ENCODE measurements around the gene TAGLN.

The TAGLN gene

GRCh38 chr11:117199053-117199915, at the start of gene TAGLN:
TAGLN (plus strand) TSS chr11:117199370; CDS start chr11:117203014, 3,644 bp downstream.
- no peak for DNase-seq

GRCh38 chr11:117152066-117152465, 47.1 kb upstream of the TAGLN start:
- DNase-seq = no peak

DNA sequence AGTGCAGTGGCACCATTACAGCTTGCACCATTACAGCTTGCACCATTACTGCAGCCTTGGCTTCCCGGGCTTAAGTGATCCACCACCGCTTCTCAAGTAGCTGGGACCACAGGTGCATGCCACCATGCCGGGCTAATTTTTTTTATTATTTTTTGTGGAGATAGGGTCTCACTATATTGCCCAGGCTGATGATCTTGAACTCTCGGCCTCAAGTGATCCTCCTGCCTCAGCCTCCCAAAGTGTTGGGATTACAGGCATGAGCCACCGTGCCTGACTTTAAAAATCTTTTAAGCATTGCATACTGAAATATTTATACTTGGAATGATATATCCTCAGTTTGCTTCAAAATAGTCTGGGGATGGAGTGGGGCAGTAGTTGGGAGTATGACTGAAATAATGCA, 44.7 kb upstream of the TAGLN start:
- no peak for DNase-seq

DNA sequence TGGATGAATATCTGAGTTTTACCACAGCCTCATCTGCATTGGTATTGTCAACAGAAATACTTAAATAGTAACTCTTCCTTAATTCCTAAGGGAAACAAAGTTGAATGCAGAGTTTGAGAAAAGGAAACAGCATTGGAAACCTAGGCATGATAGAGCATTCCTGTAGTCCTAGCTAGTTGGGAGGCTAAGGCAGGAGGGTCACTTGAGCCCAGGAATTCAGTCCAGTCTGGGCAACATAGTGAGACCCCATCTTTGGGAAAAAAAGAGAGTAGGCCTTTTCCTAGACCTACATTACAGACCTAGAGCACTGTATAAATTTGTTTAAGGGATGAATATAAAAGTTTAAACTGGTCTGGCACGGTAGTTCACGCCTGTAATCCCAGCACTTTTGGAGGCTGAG, 41.7 kb upstream of the TAGLN start:
- no peak for DNase-seq

- DNase-seq = no peak
These were observed 39.3 kb upstream of the TAGLN start for GRCh38 chr11:117159892-117160291.

- DNase-seq = no peak
These were observed 38.3 kb upstream of the TAGLN start for GRCh38 chr11:117160826-117161225.

GRCh38 chr11:117166491-117166890, 32.7 kb upstream of the TAGLN start:
- no peak for DNase-seq

DNA sequence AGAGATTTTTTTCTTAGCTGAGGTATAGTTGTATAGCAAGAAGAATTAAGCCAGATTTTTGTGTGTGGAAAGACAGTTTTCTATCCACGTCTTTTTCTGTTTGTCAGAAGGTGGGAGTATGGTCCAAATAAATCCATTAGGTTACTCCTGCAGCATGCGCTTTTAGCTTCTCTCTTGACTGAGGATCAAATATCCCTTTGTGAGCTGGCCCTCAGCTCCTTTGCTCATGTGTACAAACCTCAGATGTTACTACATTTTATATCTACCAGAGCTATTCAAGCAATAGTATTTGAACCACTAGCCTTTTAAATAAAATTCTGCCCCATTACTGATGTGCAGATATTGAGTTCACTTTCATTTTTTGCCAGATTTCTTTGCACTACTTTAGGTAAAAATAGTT, 29.4 kb upstream of the TAGLN start:
- DNase-seq = no peak

DNA sequence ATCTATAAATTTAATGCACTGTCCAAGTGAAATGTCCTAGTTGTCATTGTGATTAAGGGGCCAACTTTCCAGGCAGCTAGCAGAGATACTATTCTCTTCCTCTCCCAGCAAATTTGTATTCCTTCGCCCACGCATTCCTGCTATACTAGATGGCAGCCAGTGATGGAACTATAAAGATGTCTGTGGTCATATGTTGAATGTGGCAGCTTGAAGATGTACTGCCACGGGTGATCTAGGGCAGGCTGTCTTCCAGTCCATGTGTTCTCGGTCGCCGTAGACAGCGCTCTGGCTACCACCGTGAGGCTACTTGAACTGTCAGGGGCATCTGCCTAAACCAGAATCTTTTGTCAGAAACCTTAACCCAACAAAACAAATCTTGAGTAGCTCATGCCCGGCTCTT, 29.0 kb upstream of the TAGLN start:
- no peak for DNase-seq

- no peak for DNase-seq
These were observed 28.2 kb upstream of the TAGLN start for GRCh38 chr11:117171007-117171403.

GRCh38 chr11:117171404-117172061, 27.6 kb upstream of the TAGLN start:
- no peak for DNase-seq

GRCh38 chr11:117172724-117173421, 26.3 kb upstream of the TAGLN start:
- DNase-seq = no peak

GRCh38 chr11:117175104-117175503, 24.1 kb upstream of the TAGLN start:
- DNase-seq = no peak

- no peak for DNase-seq
These were observed 23.4 kb upstream of the TAGLN start for GRCh38 chr11:117175781-117176180.

DNA sequence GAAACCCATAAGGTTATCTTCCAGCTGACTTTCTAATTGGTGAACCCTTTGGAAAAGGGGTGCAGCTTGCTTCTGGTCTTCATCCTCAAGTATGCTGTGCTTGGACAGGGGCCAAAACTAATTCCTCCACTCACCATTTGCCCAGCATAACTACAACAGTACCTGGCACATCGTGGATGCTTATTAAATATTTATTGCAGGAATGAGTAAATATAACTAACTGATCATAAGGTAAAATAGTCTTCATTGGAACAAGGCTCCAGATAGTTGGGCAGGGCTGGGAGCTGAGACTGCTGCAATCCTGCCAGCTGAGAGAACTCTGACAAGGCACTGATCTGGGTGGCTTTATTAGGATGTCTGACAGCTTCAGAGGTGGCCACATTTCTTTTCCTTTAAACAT, 23.0 kb upstream of the TAGLN start:
- DNase-seq = no peak

DNA sequence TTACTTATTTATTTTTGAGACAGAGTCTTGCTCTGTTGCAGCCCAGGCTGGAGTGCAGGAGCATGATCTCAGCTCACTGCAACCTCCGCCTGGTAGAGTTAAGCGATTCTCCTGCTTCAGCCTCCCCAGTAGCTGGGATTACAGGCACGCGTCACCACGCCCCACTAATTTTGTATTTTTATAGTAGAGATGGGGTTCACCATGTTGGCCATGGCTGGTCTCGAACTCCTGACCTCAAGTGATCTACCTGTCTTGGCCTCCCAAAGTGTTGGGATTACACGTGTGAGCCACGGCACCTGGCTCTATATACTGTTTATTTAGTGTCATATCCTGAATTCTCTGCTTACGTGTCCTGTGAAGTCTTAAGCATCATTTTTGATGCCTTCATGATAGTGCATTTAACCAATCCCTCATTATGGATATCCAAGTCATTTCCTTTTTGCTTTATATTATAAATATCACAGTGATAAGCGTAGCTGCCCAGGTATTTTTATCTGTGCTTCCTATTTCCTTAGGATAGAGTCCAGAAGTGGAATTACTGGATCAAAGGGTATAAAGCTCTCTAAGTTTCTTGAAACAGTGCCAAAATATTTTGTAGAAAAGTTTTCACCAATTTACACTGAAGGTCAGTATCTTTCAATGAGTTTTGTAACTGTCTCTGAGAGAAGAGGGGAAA, 21.5 kb upstream of the TAGLN start:
- DNase-seq = no peak

- peak; percentile 82 to 94 for DNase-seq
These were observed 20.7 kb upstream of the TAGLN start, which contains the start of gene SIDT2 for GRCh38 chr11:117178210-117179034. SIDT2 (plus strand) TSS chr11:117178743; CDS start chr11:117179264, 521 bp downstream.

GRCh38 chr11:117179048-117179999, 19.8 kb upstream of the TAGLN start:
- DNase-seq = peak in 1 of 2 experiments; percentile 16

DNA sequence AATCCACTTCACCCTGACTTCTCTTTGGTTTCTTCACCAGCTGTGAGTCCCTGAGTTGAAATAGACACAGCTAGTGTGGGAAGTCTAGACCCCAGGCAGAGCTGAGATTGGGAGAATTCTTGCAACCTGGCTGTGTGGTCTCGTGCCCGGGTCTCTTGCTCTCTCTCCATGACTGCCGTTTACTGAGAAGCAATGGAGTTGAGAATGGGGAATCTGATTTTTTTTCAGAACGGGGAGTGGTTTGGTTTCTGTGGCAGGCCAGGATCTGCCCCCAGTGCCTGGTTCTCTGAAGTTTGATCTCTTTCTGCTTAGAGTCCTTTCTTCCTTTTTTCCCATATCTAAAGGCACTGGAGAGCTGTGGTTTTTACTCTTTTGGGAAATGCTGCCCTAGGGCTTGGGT, 19.1 kb upstream of the TAGLN start:
- no peak for DNase-seq

- DNase-seq = peak; percentile 71 to 74
These were observed 18.2 kb upstream of the TAGLN start for GRCh38 chr11:117180661-117181585.
